Measurements from ENCODE around the gene NUMA1. TPM values are rescaled to one million over a fixed set of nuclear protein-coding genes. Genes with fewer than 3 reads are reported as not detected.

The NUMA1 gene
- total and polyA plus RNA-seq, 2 experiments from 2014 or later: 33.2 to 104 TPM

- Histone ChIP-seq H3K4me2 (no peak overlapping the region), H3K79me2 (replicated peaks; ENCODE audit: insufficient read depth) (no peaks in the 10 kb centered on the region), H3K4me1 (ENCODE audit: insufficient read depth) (no peaks in the 10 kb centered on the region), H2AFZ (no peak overlapping the region), H4K20me1 (replicated peaks; ENCODE audit: insufficient read depth) (peaks cover 18% of the 10 kb centered on the region), H3K36me3 (ENCODE audit: insufficient read depth) (peaks cover 15% of the 10 kb centered on the region), H3K9me2 (ENCODE audit: insufficient read depth) (no peaks in the 10 kb centered on the region), H3K27me3 (ENCODE audit: insufficient read depth) (no peaks in the 10 kb centered on the region), H3K4me3 (no peak overlapping the region), H3F3A (replicated peaks; ENCODE audit: low read depth) (0 out of 2 replicates have a peak, but pooled peaks cover 3% of the 10 kb centered on the region), H3K27ac (ENCODE audit: low read depth) (no peak overlapping the region)
- Mint-ChIP-seq H3K9me3 (no peaks in the 10 kb centered on the region), H3K4me1 (no peaks in the 10 kb centered on the region; the same call in 2 of the 3 replicates), H3K27me3 (ENCODE audit: insufficient read depth, low read depth, poor library complexity) (peaks cover 23% of the 10 kb centered on the region), H3K36me3 (ENCODE audit: low read depth) (peaks cover 90% of the 10 kb centered on the region), H3K27ac (no peak overlapping the region), H3K4me3 (no peak overlapping the region)
- ATAC-seq: no peak
- TF ChIP-seq POLR2AphosphoS5 (IDR thresholded peaks at IDR 0.05; ENCODE audit: low read depth) (no peak), ETS1 (IDR thresholded peaks at IDR 0.05) (no peak), ZNF462 (CRISPR knock-in tag; IDR thresholded peaks at IDR 0.05) (no peak), CREB1 (CRISPR knock-in tag; IDR thresholded peaks at IDR 0.05; ENCODE audit: low read depth) (no peak), ZNF331 (CRISPR knock-in tag; IDR thresholded peaks at IDR 0.05; ENCODE audit: low read depth) (no peak), NANOG (IDR thresholded peaks at IDR 0.05; ENCODE audit: borderline replicate concordance) (no peak), ZNF114 (CRISPR knock-in tag; IDR thresholded peaks at IDR 0.05) (no peak), EZH2 (IDR thresholded peaks at IDR 0.05; ENCODE audit: low read depth, unreplicated experiment) (no peak), EZH2phosphoT487 (IDR thresholded peaks at IDR 0.05; ENCODE audit: unreplicated experiment) (no peak), CTCF (conservative IDR thresholded peaks at IDR 0.05; ENCODE audit: low read depth in 2 of 2) (no peak), JUNB (IDR thresholded peaks at IDR 0.05; ENCODE audit: unreplicated experiment) (no peak), STAT1 (IDR thresholded peaks at IDR 0.05; ENCODE audit: unreplicated experiment) (no peak), REST (IDR thresholded peaks at IDR 0.05; ENCODE audit: unreplicated experiment) (no peak)
- no peak for DNase-seq (ENCODE audit: low spot score)
These were observed 67.2 kb downstream of the NUMA1 start for GRCh38 chr11:72012897-72013721.
